Heart left ventricle (tissue), 13 donors: ENCODE measurements around the gene DCUN1D1.

Source experiments
- POLR2A ChIP-seq, 2 donors: fragments of 450-650 bp; IDR thresholded peaks; one replicate each; pipeline ENCODE4 v1.6.1; 2017; ENCODE audit warnings: antibody characterized with exemption in 2 of 2, mild to moderate bottlenecking in 2 of 2, moderate library complexity in 2 of 2
- TF ChIP-seq, protein P1 (sequence below), 12 donors: fragments of 200-600 bp; sonication (generic) in 4 of 12; IDR thresholded peaks; one replicate each; pipeline versions ENCODE4 v1.5.0 to v1.8.0; 2018 to 2022; ENCODE audit warnings: antibody characterized with exemption in 12 of 12, mild to moderate bottlenecking in 5 of 12
- donor health status: ischemic (EF 13 %, LVEDD 7.1; RV severe dilation, severe dysfunction).
- donor health status: DM: no; HTN: yes; CAD: no.
- donor health status: DM: no; HTN: no; CAD: no.
- donor health status: ischemic (EF 25% LVEDD 6.9; RV normal size, moderate dysfunction).
- donor health status: ischemic (EF 25% LVEDD 5.7; RV mildly dilated, moderate dysfunction).
- donor health status: ischemic (EF 35%, LVEDD 5.7; RV mildly dilated, moderate dysfunction).
- donor health status: nonischemic (EF 11% LVEDD 7.7; RV severe dilation, severe dysfunction).
- donor health status: DM: yes; HTN: yes; CAD: no.
- donor health status: PGD.
- donor health status: ischemic (EF 29% LVEDD 5.4; RV normal size, mild dysfunction).
- donor health status: nonischemic (EF 23%, LVEDD 6.1; RV moderate dilation, normal function).

- no peak for TF ChIP-seq POLR2A (IDR thresholded peaks at IDR 0.05)
- TF ChIP-seq, protein P1, sequence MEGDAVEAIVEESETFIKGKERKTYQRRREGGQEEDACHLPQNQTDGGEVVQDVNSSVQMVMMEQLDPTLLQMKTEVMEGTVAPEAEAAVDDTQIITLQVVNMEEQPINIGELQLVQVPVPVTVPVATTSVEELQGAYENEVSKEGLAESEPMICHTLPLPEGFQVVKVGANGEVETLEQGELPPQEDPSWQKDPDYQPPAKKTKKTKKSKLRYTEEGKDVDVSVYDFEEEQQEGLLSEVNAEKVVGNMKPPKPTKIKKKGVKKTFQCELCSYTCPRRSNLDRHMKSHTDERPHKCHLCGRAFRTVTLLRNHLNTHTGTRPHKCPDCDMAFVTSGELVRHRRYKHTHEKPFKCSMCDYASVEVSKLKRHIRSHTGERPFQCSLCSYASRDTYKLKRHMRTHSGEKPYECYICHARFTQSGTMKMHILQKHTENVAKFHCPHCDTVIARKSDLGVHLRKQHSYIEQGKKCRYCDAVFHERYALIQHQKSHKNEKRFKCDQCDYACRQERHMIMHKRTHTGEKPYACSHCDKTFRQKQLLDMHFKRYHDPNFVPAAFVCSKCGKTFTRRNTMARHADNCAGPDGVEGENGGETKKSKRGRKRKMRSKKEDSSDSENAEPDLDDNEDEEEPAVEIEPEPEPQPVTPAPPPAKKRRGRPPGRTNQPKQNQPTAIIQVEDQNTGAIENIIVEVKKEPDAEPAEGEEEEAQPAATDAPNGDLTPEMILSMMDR (IDR thresholded peaks at IDR 0.05): no peak
Measured at GRCh38 chr3:182895513-182896112, 84.7 kb downstream of the DCUN1D1 start.
